K562 (cell line): ENCODE results near the gene RPS6KL1. TPM values are rescaled to one million over a fixed set of nuclear protein-coding genes. Genes with fewer than 3 reads are reported as not detected.

Experiments used
- ATAC-seq: fragments of 200-7000 bp; cut with Tn5 transposase; 3 replicates; pipeline ENCODE4 v1.9.1; 2020; ENCODE audit warnings: moderate library complexity
- BruUV-seq: library from RNA; stranded (reverse); fragments of 400-500 nt; replicated peaks from 2 replicates; lab custom pipeline; 2021; lab: Mats Ljungman, UMichigan
- CTCF ChIA-PET: fragments of 300-600 bp; formaldehyde crosslinking; extraction: SDS; loops from one replicate; lab custom pipeline; 2021; ENCODE audit warnings: low intra/inter-chr PET ratio; lab: Yijun Ruan, JAX
- POLR2A ChIA-PET: fragments of 300-600, 350-650 bp; sonication (Branson Sonifier 250); formaldehyde crosslinking; extraction: SDS; loops from one replicate; lab custom pipeline; 2021; ENCODE audit warnings: antibody characterized with exemption, inconsistent platforms; lab: Yijun Ruan, JAX
- DNase-seq, 4 experiments: peaks; one replicate each; pipeline versions ENCODE4 v3.0.0 to v3.0.0-alpha.2; 2011 to 2018; ENCODE audit warnings: low spot score in 3 of 4, mixed read lengths in 3 of 4; ENCODE audit errors: extremely low read depth in 1 of 4
- FAIRE-seq: peaks from 2 replicates; lab custom pipeline; 2011; peaks lifted over from hg19 to GRCh38; lab: Jason Lieb, UNC
- H2AFZ ChIP-seq: 2 replicates; pipeline ENCODE4 v1.6.0; 2011; ENCODE audit warnings: low read depth, low read length, control low read depth, inconsistent platforms
- H3K27ac ChIP-seq: fragments of 200-600 bp; 3 replicates; pipeline ENCODE4 v1.8.0; 2011; ENCODE audit warnings: low read depth, mild to moderate bottlenecking, control low read depth, inconsistent platforms, low read length, moderate library complexity, mixed read lengths; ENCODE audit errors: extremely low read depth
- H3K27me3 ChIP-seq, 2 experiments: fragments of 300-600 bp in 1 of 2; 2 replicates in 1 of 2; 3 replicates in 1 of 2; pipeline versions ENCODE4 v1.6.0 to v1.8.0; 2011; ENCODE audit warnings: inconsistent platforms in 2 of 2, low read length in 2 of 2, mild to moderate bottlenecking in 1 of 2, mixed read lengths in 1 of 2, moderate library complexity in 1 of 2; ENCODE audit not compliant: control insufficient read depth in 2 of 2, insufficient read depth in 2 of 2
- H3K36me3 ChIP-seq: fragments of 300-600 bp; 3 replicates; pipeline ENCODE4 v1.8.0; 2011; ENCODE audit warnings: mild to moderate bottlenecking, low read length, inconsistent platforms; ENCODE audit not compliant: control insufficient read depth, insufficient read depth
- H3K4me1 ChIP-seq, 2 experiments: fragments of 200-600 bp in 1 of 2; replicated peaks in 1 of 2; 2 replicates in 1 of 2; 3 replicates in 1 of 2; pipeline versions ENCODE4 v1.5.1 to v1.8.0; 2011; ENCODE audit warnings: inconsistent platforms in 2 of 2, low read length in 2 of 2, mild to moderate bottlenecking in 1 of 2, mixed read lengths in 1 of 2, moderate library complexity in 1 of 2; ENCODE audit not compliant: control insufficient read depth in 2 of 2, insufficient read depth in 2 of 2
- H3K4me2 ChIP-seq: 2 replicates; pipeline ENCODE4 v1.6.1; 2011; ENCODE audit warnings: low read length, control low read depth, inconsistent platforms, mixed read lengths; ENCODE audit not compliant: insufficient read depth
- H3K4me3 ChIP-seq: fragments of 200-600 bp; sonication (generic), shearing (Covaris generic); 2 replicates; pipeline ENCODE4 v1.5.1; 2016; ENCODE audit warnings: control low read depth, inconsistent platforms
- H3K79me2 ChIP-seq: fragments of 200-600 bp; 3 replicates; pipeline ENCODE4 v1.8.0; 2011; ENCODE audit warnings: low read length, inconsistent platforms; ENCODE audit not compliant: control insufficient read depth, insufficient read depth
- H3K9ac ChIP-seq, 2 experiments: 2 replicates each; pipeline versions ENCODE4 v1.6.0 to v1.6.1; 2011; ENCODE audit warnings: low read depth in 2 of 2, low read length in 2 of 2, control low read depth in 1 of 2, inconsistent platforms in 1 of 2, mild to moderate bottlenecking in 1 of 2, mixed read lengths in 1 of 2; ENCODE audit not compliant: insufficient read depth in 1 of 2
- H3K9me1 ChIP-seq: one replicate; pipeline ENCODE4 v1.6.0; 2011; ENCODE audit warnings: inconsistent platforms, mild to moderate bottlenecking, low read length, moderate library complexity; ENCODE audit not compliant: control insufficient read depth, insufficient read depth
- H3K9me3 ChIP-seq: replicated peaks from 2 replicates; pipeline ENCODE4 v1.5.1; 2011; ENCODE audit warnings: low read depth, low read length, inconsistent platforms; ENCODE audit not compliant: control insufficient read depth, insufficient read depth
- H4K20me1 ChIP-seq: replicated peaks from 2 replicates; pipeline ENCODE4 v1.6.1; 2011; ENCODE audit warnings: low read length, inconsistent platforms, mixed read lengths; ENCODE audit not compliant: control insufficient read depth, insufficient read depth
- CTBP1 ChIP-seq: fragments of 450-650 bp; IDR thresholded peaks from 2 replicates; pipeline ENCODE4 v1.6.1; 2016; ENCODE audit warnings: borderline replicate concordance
- DACH1 ChIP-seq: fragments of 450-650 bp; IDR thresholded peaks from 2 replicates; pipeline ENCODE4 v1.6.1; 2018; ENCODE audit not compliant: partially characterized antibody
- GTF2F1 ChIP-seq: IDR thresholded peaks from 2 replicates; pipeline ENCODE4 v1.6.1; 2011; ENCODE audit warnings: low read depth, low read length, improper control_type of control experiment
- HDAC2 ChIP-seq: fragments of 450-650 bp; IDR thresholded peaks from 2 replicates; pipeline ENCODE4 v1.6.1; 2016; ENCODE audit warnings: mild to moderate bottlenecking
- POLR2AphosphoS5 ChIP-seq: IDR thresholded peaks from 2 replicates; pipeline ENCODE4 v1.6.1; 2011; ENCODE audit warnings: mild to moderate bottlenecking, low read depth, low read length, moderate library complexity; ENCODE audit not compliant: control insufficient read depth, insufficient read depth
- POU5F1 ChIP-seq: fragments of 150-350 bp; IDR thresholded peaks from 2 replicates; pipeline ENCODE4 v1.6.1; 2014; ENCODE audit warnings: borderline replicate concordance, low read length, low read depth, mild to moderate bottlenecking; ENCODE audit not compliant: partially characterized antibody
- RAD21 ChIP-seq, 2 experiments: fragments of 250-450 bp in 1 of 2; fragments of 450-650 bp in 1 of 2; sonication (Bioruptor Pico) in 1 of 2; formaldehyde crosslinking in 1 of 2; IDR thresholded peaks in 1 of 2; conservative IDR thresholded peaks in 1 of 2; 2 replicates each; pipeline versions ENCODE4 v1.4.0 to v1.8.0; 2020 to 2022; ENCODE audit warnings: mild to moderate bottlenecking in 2 of 2, moderate library complexity in 1 of 2
- WHSC1 ChIP-seq: IDR thresholded peaks from one replicate; pipeline ENCODE4 v1.6.1; 2012; ENCODE audit warnings: low read length, control low read depth, inconsistent platforms
- ZNF354B ChIP-seq: fragments of 250-450 bp; sonication (Bioruptor Pico); IDR thresholded peaks from 2 replicates; pipeline ENCODE4 v1.4.0; 2020
- ZNF644 ChIP-seq: fragments of 200-800 bp; sonication (Bioruptor generic); IDR thresholded peaks from 2 replicates; pipeline ENCODE4 v1.6.1; 2016; ENCODE audit warnings: low read depth, missing genetic modification characterization, missing compliant biosample characterization
- ZNF75A ChIP-seq: fragments of 450-650 bp; formaldehyde crosslinking; IDR thresholded peaks from 2 replicates; pipeline ENCODE4 v1.4.0; 2020; ENCODE audit warnings: mild to moderate bottlenecking
- WGBS: fragments of 100-300 bp; shearing (Covaris generic); methylation state at CpG from one replicate; pipeline ENCODE4 v1.1.6; 2016; ENCODE audit warnings: low coverage, mixed read lengths; ENCODE audit not compliant: insufficient coverage; ENCODE audit errors: missing lambda C conversion rate; 5-methylcytosine and 5-hydroxymethylcytosine counted together
- in situ Hi-C: fragments of 300-500 bp; cut with MboI; formaldehyde crosslinking; loops from 4 replicates; pipeline ENCODE4 v1.15.0; 2018; ENCODE audit warnings: inconsistent platforms, mixed read lengths
- intact Hi-C: fragments of 100-400 bp; cut with micrococcal nuclease; formaldehyde crosslinking; loops from 2 replicates; pipeline ENCODE4 v1.14.2; 2022
- polyA plus RNA-seq, 8 experiments: library from polyadenylated mRNA; depleted of rRNA in 4 of 8; stranded (reverse) in 5 of 8; unstranded in 3 of 8; fragments of >200 nt; fragmentation: Nextera tagmentation in 2 of 8; fragmentation: Illumina TruSeq in 1 of 8; extraction: Ambion mirVana in 2 of 8; extraction: Trizol in 1 of 8; gene quantifications; 2 replicates each; pipeline versions ENCODE4 v1.2.1 to v1.2.3, GENCODE V29; 2011 to 2014; ENCODE audit warnings: inconsistent platforms in 1 of 8, missing spikeins in 1 of 8
- total RNA-seq, 7 experiments: library from RNA; depleted of rRNA in 6 of 7; stranded (reverse); fragments of >200 nt in 6 of 7; fragmentation: Illumina TruSeq in 2 of 7; extraction: Trizol in 2 of 7; gene quantifications; 2 replicates each; pipeline versions ENCODE4 v1.2.1 to v1.2.3, GENCODE V29; 2011 to 2021; ENCODE audit warnings: low replicate concordance in 1 of 7
- TF ChIP-seq, protein P1 (sequence below): sonication (generic); formaldehyde crosslinking; IDR thresholded peaks from 2 replicates; pipeline ENCODE4 v1.8.1; 2023; ENCODE audit warnings: mild to moderate bottlenecking, missing genetic modification reagents
- TF ChIP-seq, protein P2 (sequence below): sonication (generic); formaldehyde crosslinking; IDR thresholded peaks from 2 replicates; pipeline ENCODE4 v1.8.0; 2023; ENCODE audit warnings: missing genetic modification reagents, mild to moderate bottlenecking, borderline replicate concordance

Gene RPS6KL1
- total and polyA plus RNA-seq, 9 of the 15 experiments (the other 6 are each of a cell fraction or from before 2014, with no cell fraction given): 0.91 to 15.5 (median 8.1) TPM

DNA sequence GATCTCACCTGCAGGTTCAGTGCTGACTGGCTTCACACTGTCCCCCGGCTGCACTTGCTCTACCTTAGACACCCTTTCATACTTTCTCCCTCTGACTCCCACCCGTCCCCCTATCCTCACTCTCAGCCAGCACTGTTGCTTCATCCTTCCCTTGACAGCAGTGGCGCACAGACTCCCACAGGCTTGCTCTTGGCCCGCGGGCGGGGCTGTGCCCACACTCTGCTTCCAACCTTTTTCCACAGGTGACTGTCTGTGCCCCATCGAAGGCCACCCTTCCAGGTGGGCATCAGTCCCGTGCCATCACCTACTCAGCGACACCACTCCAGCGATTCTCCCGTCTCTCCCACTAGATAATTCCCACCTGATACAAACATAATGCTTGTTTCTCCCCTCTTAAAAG, 1.0 kb upstream of the RPS6KL1 start:
- Histone ChIP-seq H2AFZ (no peak overlapping the region), H3K9ac (peak overlapping the region in 1 of 2 experiments; percentile 56; a peak in 1 of 4 replicates), H3K79me2 (no peaks in the 10 kb centered on the region; the same call in 2 of the 3 replicates), H3K9me3 (no peaks in the 10 kb centered on the region), H3K4me1 (peaks cover 13 to 35% of the 10 kb centered on the region in 2 experiments; a peak in 4 of 5 replicates)
- no TSS peak for BruUV-seq
- CTCF ChIA-PET: no interaction called here
- POLR2A ChIA-PET: interaction anchor here (1.3 to 1.5 kb wide), 2 partner anchors 8 to 16 kb away, joined by 3 to 11 read pairs; no protein-coding TSS in a partner anchor
- TF ChIP-seq POU5F1 (no peak), RAD21 (CRISPR knock-in tag; conservative IDR thresholded peaks at IDR 0.05 in 1 of 2, IDR thresholded peaks at IDR 0.05 in 1 of 2) (no peak), DACH1 (no peak), ZNF644 (no peak), HDAC2 (no peak), WHSC1 (no peak), CTBP1 (no peak), GTF2F1 (no peak), ZNF75A (no peak), ZNF354B (no peak), POLR2AphosphoS5 (no peak)
- TF ChIP-seq, protein P1, sequence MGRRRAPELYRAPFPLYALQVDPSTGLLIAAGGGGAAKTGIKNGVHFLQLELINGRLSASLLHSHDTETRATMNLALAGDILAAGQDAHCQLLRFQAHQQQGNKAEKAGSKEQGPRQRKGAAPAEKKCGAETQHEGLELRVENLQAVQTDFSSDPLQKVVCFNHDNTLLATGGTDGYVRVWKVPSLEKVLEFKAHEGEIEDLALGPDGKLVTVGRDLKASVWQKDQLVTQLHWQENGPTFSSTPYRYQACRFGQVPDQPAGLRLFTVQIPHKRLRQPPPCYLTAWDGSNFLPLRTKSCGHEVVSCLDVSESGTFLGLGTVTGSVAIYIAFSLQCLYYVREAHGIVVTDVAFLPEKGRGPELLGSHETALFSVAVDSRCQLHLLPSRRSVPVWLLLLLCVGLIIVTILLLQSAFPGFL (CRISPR knock-in tag): no peak
- TF ChIP-seq, protein P2, sequence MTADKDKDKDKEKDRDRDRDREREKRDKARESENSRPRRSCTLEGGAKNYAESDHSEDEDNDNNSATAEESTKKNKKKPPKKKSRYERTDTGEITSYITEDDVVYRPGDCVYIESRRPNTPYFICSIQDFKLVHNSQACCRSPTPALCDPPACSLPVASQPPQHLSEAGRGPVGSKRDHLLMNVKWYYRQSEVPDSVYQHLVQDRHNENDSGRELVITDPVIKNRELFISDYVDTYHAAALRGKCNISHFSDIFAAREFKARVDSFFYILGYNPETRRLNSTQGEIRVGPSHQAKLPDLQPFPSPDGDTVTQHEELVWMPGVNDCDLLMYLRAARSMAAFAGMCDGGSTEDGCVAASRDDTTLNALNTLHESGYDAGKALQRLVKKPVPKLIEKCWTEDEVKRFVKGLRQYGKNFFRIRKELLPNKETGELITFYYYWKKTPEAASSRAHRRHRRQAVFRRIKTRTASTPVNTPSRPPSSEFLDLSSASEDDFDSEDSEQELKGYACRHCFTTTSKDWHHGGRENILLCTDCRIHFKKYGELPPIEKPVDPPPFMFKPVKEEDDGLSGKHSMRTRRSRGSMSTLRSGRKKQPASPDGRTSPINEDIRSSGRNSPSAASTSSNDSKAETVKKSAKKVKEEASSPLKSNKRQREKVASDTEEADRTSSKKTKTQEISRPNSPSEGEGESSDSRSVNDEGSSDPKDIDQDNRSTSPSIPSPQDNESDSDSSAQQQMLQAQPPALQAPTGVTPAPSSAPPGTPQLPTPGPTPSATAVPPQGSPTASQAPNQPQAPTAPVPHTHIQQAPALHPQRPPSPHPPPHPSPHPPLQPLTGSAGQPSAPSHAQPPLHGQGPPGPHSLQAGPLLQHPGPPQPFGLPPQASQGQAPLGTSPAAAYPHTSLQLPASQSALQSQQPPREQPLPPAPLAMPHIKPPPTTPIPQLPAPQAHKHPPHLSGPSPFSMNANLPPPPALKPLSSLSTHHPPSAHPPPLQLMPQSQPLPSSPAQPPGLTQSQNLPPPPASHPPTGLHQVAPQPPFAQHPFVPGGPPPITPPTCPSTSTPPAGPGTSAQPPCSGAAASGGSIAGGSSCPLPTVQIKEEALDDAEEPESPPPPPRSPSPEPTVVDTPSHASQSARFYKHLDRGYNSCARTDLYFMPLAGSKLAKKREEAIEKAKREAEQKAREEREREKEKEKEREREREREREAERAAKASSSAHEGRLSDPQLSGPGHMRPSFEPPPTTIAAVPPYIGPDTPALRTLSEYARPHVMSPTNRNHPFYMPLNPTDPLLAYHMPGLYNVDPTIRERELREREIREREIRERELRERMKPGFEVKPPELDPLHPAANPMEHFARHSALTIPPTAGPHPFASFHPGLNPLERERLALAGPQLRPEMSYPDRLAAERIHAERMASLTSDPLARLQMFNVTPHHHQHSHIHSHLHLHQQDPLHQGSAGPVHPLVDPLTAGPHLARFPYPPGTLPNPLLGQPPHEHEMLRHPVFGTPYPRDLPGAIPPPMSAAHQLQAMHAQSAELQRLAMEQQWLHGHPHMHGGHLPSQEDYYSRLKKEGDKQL (CRISPR knock-in tag): no peak
- TF ChIP-seq, all 486 proteins: peak for 0
- H3K27ac ChIP-seq: no peak overlapping the region
- 78% methylated on average over 6 of the region's 11 CpGs for WGBS
- intact Hi-C loops: no loop called here
- H3K27me3 ChIP-seq: no peaks in the 10 kb centered on the region
- no peak overlapping the region for H3K4me2 ChIP-seq
- in situ Hi-C loops: no loop called here
- no peaks in the 10 kb centered on the region for H3K36me3 ChIP-seq
- DNase-seq (no peak), FAIRE-seq (no peak), ATAC-seq (no peak)
- H3K9me1 ChIP-seq: no peaks in the 10 kb centered on the region
- H4K20me1 ChIP-seq: no peaks in the 10 kb centered on the region
- H3K4me3 ChIP-seq: no peak overlapping the region
